ENCODE data around the gene ITPK1.

The ITPK1 gene

DNA sequence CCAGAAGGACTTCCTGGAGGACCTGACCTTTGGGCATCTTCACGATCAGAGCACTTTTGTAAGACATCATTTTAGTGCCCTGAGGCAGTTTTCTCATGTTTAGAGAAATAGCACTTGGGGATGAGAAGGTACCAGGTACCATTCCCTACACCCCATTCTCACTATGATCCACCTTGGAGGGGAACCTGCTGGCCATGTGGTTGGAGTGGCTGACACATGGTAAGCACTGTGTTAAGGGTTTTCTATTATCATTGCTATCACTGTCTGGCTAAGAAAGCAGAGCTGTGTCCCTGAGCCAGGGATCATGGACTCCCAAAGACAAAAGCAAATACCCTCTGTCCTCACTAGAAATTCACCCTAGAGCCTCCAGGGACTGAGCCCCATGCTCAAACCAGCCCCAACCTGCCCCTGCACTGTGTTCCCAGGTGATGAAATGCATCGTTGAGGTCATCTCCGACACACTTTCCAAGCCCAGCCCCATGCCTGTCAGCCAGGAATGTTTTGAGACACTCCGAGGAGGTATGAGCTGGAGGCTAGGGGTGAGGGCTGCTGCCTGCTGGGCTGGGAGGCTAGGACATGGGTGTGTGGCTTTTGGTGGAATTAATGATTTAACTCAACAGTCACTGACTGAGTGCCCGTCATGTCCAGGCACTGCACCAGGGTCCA, 189.4 kb downstream of the ITPK1 start:
- Histone ChIP-seq H3K27me3 (ENCODE audit: control insufficient read depth in 5 of 5, insufficient read depth in 4 of 5, low read length in 5 of 5) (peaks cover 3 to 29% (median 13%) of the 10 kb centered on the region in 5 donors), H3K9ac (ENCODE audit: low read length in 5 of 5) (no peak overlapping the region), H3K36me3 (ENCODE audit: control insufficient read depth in 5 of 5, insufficient read depth in 5 of 5, low read length in 5 of 5) (no peaks in the 10 kb centered on the region), H3K9me3 (ENCODE audit: control insufficient read depth in 5 of 5, low read length in 5 of 5) (no peaks in the 10 kb centered on the region), H3K27ac (ENCODE audit: low read depth, low read length) (no peak overlapping the region), H3K4me1 (ENCODE audit: control insufficient read depth in 5 of 5, insufficient read depth in 5 of 5, low read length in 5 of 5) (peaks cover 0 to 10% (median 0%) of the 10 kb centered on the region in 5 donors), H3K4me3 (ENCODE audit: low read depth in 1 of 5, low read length in 5 of 5) (no peak overlapping the region)

DNA sequence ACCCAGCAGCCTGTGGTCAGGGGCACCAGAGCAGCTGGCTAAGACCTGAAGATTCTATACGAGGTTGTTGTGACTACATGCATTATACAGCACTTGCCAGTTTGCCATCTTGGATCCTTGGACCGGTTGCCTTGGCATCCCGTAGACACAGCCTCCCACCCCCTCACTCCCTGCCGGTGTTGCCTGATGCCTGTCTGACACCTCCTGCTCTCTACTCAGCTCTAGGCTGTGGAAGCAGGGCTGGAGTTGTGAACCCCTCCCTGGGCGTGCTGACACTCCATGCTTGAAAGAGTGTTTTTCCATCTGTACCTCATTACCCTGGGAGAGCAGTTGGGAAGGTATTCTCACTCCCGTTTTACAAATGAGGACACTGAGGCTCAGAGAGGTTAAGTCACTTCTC, 190.3 kb downstream of the ITPK1 start:
- H3K4me1 ChIP-seq (ENCODE audit: control insufficient read depth in 5 of 5, insufficient read depth in 5 of 5, low read length in 5 of 5), result peaks cover 0 to 10% (median 0%) of the 10 kb centered on the region in 5 donors
- H3K4me3 ChIP-seq (ENCODE audit: low read depth in 1 of 5, low read length in 5 of 5), result no peak overlapping the region
- peaks cover 3 to 29% (median 13%) of the 10 kb centered on the region in 5 donors for H3K27me3 ChIP-seq (ENCODE audit: control insufficient read depth in 5 of 5, insufficient read depth in 4 of 5, low read length in 5 of 5)
- no peaks in the 10 kb centered on the region for H3K36me3 ChIP-seq (ENCODE audit: control insufficient read depth in 5 of 5, insufficient read depth in 5 of 5, low read length in 5 of 5)
- H3K9ac ChIP-seq (ENCODE audit: low read length in 5 of 5), result no peak overlapping the region
- H3K9me3 ChIP-seq (ENCODE audit: control insufficient read depth in 5 of 5, low read length in 5 of 5), result no peaks in the 10 kb centered on the region
- H3K27ac ChIP-seq (ENCODE audit: low read depth, low read length), result no peak overlapping the region

DNA sequence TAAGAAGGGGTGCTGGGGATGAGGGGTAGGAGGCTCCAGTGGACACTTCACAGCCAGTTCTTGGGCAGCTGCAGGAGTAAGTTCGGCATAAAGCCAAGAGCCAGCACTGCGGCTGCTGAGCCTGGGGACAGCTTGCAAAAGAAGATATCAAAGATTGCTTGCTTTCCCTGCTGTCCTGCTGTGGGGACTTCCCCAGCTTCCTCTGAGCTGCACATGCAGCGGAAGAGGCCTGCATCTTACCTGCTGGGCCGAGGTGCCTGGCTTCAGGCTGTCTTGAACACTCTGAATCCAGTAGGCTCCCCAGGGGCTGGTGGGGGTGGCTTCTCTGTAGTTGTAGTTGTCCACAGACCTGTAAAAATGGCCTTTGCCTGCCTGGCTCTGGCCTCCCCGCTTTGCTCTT, 191.5 kb downstream of the ITPK1 start:
- H3K9me3 ChIP-seq (ENCODE audit: control insufficient read depth in 5 of 5, low read length in 5 of 5), result peaks cover 0 to 3% (median 0%) of the 10 kb centered on the region in 5 donors
- H3K4me1 ChIP-seq (ENCODE audit: control insufficient read depth in 5 of 5, insufficient read depth in 5 of 5, low read length in 5 of 5), result peaks cover 0 to 10% (median 0%) of the 10 kb centered on the region in 5 donors
- no peak overlapping the region for H3K4me3 ChIP-seq (ENCODE audit: low read depth in 1 of 5, low read length in 5 of 5)
- no peaks in the 10 kb centered on the region for H3K36me3 ChIP-seq (ENCODE audit: control insufficient read depth in 5 of 5, insufficient read depth in 5 of 5, low read length in 5 of 5)
- H3K27ac ChIP-seq (ENCODE audit: low read depth, low read length), result no peak overlapping the region
- H3K27me3 ChIP-seq (ENCODE audit: control insufficient read depth in 5 of 5, insufficient read depth in 4 of 5, low read length in 5 of 5), result peaks cover 4 to 29% (median 13%) of the 10 kb centered on the region in 5 donors
- no peak overlapping the region for H3K9ac ChIP-seq (ENCODE audit: low read length in 5 of 5)

DNA sequence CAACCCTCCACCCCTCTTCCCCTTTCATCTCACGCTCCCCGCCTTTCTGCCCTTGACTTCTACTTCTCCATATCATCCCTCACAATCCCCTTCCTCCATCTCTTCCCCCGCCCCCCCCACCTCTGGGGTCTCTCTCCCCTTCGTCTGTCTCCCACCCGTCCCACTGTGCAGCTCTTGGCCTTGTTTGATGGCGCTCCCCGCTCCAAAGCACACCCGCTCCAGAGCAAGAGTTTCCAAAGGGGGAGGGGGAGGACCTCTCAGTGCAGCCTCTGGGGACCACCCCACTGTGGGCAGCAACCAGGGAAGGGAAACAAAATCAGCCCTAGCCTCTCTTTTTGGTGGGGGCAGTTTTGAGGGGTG, 192.0 kb downstream of the ITPK1 start:
- H3K9ac ChIP-seq (ENCODE audit: low read length in 5 of 5), result no peak overlapping the region
- H3K4me3 ChIP-seq (ENCODE audit: low read depth in 1 of 5, low read length in 5 of 5), result no peak overlapping the region
- H3K4me1 ChIP-seq (ENCODE audit: control insufficient read depth in 5 of 5, insufficient read depth in 5 of 5, low read length in 5 of 5), result peaks cover 0 to 10% (median 0%) of the 10 kb centered on the region in 5 donors
- no peak overlapping the region for H3K27ac ChIP-seq (ENCODE audit: low read depth, low read length)
- H3K27me3 ChIP-seq (ENCODE audit: control insufficient read depth in 5 of 5, insufficient read depth in 4 of 5, low read length in 5 of 5), result peaks cover 5 to 31% (median 13%) of the 10 kb centered on the region in 5 donors
- H3K9me3 ChIP-seq (ENCODE audit: control insufficient read depth in 5 of 5, low read length in 5 of 5), result peaks cover 0 to 3% (median 0%) of the 10 kb centered on the region in 5 donors
- H3K36me3 ChIP-seq (ENCODE audit: control insufficient read depth in 5 of 5, insufficient read depth in 5 of 5, low read length in 5 of 5), result no peaks in the 10 kb centered on the region

DNA sequence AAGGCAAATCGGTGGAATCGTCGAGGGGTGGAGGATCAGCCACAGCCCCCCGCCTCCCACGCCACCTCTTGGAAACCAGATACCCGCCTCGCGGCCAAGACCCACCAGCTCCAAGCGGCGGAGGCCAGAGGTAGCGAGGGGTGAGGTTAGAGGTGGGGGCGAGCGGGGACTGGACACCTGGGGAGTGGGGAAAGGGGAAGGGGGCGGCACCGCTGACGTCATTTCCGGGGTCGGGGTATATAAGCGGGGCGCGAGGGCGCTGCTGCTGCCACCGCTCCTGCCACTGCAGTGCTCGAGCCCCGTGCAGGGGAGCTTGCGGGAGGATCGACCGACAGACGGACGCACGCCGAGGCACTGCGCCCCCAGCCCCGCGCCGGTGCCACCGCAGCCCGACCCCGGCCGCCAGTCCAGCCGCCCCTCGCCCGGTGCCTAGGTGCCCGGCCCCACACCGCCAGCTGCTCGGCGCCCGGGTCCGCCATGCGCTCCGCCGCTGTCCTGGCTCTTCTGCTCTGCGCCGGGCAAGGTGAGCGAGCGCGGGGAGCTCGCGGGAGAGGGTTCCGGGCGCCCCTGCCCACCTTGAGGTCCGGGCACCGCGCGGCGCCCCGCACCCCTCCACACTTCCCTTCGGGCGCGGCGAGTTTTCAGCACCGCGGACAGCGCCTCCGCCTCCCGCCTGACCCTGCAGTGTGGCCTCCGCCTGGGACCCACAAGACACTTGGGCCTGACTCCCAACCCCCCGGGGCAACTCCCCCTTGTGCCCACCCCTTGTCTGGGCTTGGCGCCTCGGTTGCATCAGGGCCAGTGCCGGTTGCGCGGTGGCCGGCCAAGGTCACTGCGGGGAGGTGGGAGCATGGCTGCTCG, 192.6 kb downstream of the ITPK1 start, which contains the start of gene CHGA:
TSS of gene CHGA (plus strand) at position 268 of the 861 bp plus-strand sequence. CDS start at position 478, 210 bp downstream.
- no peak within 1 kb of the TSS for H3K4me3 ChIP-seq (ENCODE audit: low read depth in 1 of 5, low read length in 5 of 5)
- no peak within 1 kb of the TSS for H3K9ac ChIP-seq (ENCODE audit: low read length in 5 of 5)
- H3K9me3 ChIP-seq (ENCODE audit: control insufficient read depth in 5 of 5, low read length in 5 of 5), result peaks cover 0 to 3% (median 0%) of the 10 kb centered on the region in 5 donors
- peaks cover 0 to 9% (median 0%) of the 10 kb centered on the region in 5 donors for H3K4me1 ChIP-seq (ENCODE audit: control insufficient read depth in 5 of 5, insufficient read depth in 5 of 5, low read length in 5 of 5)
- no peaks in the 10 kb centered on the region for H3K36me3 ChIP-seq (ENCODE audit: control insufficient read depth in 5 of 5, insufficient read depth in 5 of 5, low read length in 5 of 5)
- H3K27me3 ChIP-seq (ENCODE audit: control insufficient read depth in 5 of 5, insufficient read depth in 4 of 5, low read length in 5 of 5), result peaks cover 5 to 37% (median 13%) of the 10 kb centered on the region in 5 donors
- no peak within 1 kb of the TSS for H3K27ac ChIP-seq (ENCODE audit: low read depth, low read length)

DNA sequence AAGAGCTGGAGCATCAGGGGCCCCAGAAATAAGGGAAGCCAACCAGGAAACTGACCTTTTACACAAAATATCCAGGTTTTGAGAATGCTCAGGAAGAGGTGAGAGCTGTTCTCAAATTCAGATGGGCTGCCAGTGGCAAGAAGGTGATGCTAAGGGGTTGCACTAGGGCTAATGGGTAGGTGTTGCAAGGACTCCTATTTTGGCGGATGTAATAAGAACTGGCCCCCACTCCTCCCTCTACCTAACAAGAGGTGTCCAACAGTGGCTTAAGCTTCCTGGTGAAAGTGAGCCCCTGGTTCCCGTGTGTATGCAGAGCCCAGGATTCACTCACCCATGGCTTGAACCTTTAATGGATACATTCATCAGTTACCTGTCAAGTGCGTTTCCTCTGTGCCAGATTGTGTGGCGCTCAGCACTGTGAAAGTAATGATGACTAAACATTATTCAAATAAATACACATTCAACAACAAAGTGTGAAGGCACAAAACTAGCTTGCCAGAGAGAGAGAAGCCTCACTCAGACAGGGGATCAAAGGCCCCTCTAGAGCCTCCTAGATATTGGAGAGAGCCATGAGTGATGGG, 193.5 kb downstream of the ITPK1 start:
- Histone ChIP-seq H3K27ac (ENCODE audit: low read depth, low read length) (no peak overlapping the region), H3K9ac (ENCODE audit: low read length in 5 of 5) (no peak overlapping the region), H3K4me3 (ENCODE audit: low read depth in 1 of 5, low read length in 5 of 5) (no peak overlapping the region)

DNA sequence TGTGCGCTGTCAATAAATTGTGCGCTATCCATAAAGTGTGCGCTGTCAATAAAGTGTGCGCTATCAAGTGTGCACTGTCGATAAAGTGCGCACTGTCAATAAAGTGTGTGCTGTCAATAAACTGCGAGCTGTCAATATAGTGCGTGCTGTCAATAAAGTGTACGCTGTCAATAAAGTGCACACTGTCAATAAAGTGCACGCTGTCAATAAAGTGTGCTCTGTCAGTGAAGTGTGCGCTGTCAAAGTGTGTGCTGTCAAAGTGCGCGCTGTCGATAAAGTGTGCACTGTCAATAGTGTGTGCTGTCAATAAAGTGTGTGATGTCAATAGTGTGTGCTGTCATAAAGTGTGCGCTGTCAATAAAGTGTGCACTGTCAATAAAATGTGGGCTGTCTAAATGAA, 195.7 kb downstream of the ITPK1 start:
- Histone ChIP-seq H3K4me1 (ENCODE audit: control insufficient read depth in 5 of 5, insufficient read depth in 5 of 5, low read length in 5 of 5) (no peaks in the 10 kb centered on the region), H3K9ac (ENCODE audit: low read length in 5 of 5) (no peak overlapping the region), H3K27ac (ENCODE audit: low read depth, low read length) (no peak overlapping the region), H3K27me3 (ENCODE audit: control insufficient read depth in 5 of 5, insufficient read depth in 4 of 5, low read length in 5 of 5) (peaks cover 5 to 31% (median 8%) of the 10 kb centered on the region in 5 donors), H3K9me3 (ENCODE audit: control insufficient read depth in 5 of 5, low read length in 5 of 5) (peaks cover 0 to 3% (median 0%) of the 10 kb centered on the region in 5 donors), H3K36me3 (ENCODE audit: control insufficient read depth in 5 of 5, insufficient read depth in 5 of 5, low read length in 5 of 5) (no peaks in the 10 kb centered on the region), H3K4me3 (ENCODE audit: low read depth in 1 of 5, low read length in 5 of 5) (no peak overlapping the region)

More for the DNA sequence above, 193.5 kb downstream of the ITPK1 start:
- H3K9me3 ChIP-seq (ENCODE audit: control insufficient read depth in 5 of 5, low read length in 5 of 5), result peaks cover 0 to 3% (median 0%) of the 10 kb centered on the region in 5 donors
- H3K4me1 ChIP-seq (ENCODE audit: control insufficient read depth in 5 of 5, insufficient read depth in 5 of 5, low read length in 5 of 5), result peaks cover 0 to 4% (median 0%) of the 10 kb centered on the region in 5 donors
- H3K27me3 ChIP-seq (ENCODE audit: control insufficient read depth in 5 of 5, insufficient read depth in 4 of 5, low read length in 5 of 5), result peaks cover 5 to 37% (median 13%) of the 10 kb centered on the region in 5 donors
- H3K36me3 ChIP-seq (ENCODE audit: control insufficient read depth in 5 of 5, insufficient read depth in 5 of 5, low read length in 5 of 5), result no peaks in the 10 kb centered on the region

DNA sequence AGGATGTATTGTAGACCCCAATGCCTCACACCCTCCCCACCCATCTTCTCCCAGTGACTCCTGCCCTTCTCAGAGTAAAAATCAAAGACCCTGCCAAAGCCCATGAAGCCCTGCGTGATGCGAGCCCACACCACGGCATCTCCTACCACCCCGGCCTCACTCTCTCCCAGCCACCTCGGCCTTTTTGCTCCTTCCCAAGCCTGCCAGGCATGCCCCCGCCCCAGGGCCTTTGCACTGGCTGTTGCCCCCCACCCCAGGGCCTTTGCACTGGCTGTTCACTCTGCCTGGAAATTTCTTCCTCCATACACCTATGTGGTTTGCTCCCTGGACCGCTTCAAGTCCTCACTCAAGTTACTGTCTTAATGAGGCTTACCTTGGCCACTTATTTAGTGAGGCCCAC, 197.8 kb downstream of the ITPK1 start:
- H3K36me3 ChIP-seq (ENCODE audit: control insufficient read depth in 5 of 5, insufficient read depth in 5 of 5, low read length in 5 of 5), result no peaks in the 10 kb centered on the region
- no peaks in the 10 kb centered on the region for H3K4me1 ChIP-seq (ENCODE audit: control insufficient read depth in 5 of 5, insufficient read depth in 5 of 5, low read length in 5 of 5)
- peaks cover 0 to 3% (median 0%) of the 10 kb centered on the region in 5 donors for H3K9me3 ChIP-seq (ENCODE audit: control insufficient read depth in 5 of 5, low read length in 5 of 5)
- H3K9ac ChIP-seq (ENCODE audit: low read length in 5 of 5), result no peak overlapping the region
- no peak overlapping the region for H3K27ac ChIP-seq (ENCODE audit: low read depth, low read length)
- H3K27me3 ChIP-seq (ENCODE audit: control insufficient read depth in 5 of 5, insufficient read depth in 4 of 5, low read length in 5 of 5), result peaks cover 5 to 25% (median 8%) of the 10 kb centered on the region in 5 donors
- no peak overlapping the region for H3K4me3 ChIP-seq (ENCODE audit: low read depth in 1 of 5, low read length in 5 of 5)

DNA sequence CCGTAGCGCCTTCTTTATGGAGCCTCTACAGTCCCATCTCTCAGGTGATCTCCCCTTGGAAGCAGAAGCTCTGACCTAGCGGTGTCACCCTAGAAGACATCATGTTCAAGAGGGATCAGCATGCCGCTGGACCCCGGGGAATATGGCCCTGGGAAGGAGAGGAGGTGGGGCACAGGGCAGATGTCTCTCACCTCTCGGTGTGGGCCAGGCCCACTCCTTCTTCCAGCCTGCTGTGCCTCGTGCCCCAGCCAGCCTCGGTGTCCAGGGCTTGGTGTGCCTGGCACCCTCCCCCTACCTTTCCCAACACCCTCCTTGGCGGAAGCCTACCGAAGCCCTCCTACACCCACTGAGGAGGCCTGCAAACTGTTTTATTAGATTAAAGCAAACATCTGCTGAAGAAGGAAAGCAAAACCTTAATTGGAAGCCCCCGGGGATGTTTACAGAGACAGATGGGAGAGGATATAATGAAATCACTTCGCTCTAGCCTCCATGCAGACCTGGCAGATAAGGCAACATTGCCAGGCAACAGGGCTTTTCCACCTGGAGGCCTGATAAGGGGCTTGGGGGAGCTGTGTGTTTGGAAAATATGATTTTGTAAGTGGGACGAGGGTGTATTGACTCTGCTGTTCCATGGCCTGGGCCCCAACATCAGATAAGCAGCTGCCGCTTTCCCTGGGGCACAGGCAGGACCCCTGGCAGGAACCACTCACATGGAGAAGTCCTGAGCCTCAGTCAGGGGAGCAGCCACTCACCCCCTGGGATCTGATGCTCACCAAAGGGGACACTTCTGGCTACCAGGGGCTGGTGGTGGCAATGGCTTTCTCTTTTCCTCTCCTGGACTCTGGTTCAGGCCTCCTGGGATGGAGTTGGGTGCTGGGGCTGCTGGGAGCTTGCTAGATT, 198.4 kb downstream of the ITPK1 start:
- peaks cover 0 to 3% (median 0%) of the 10 kb centered on the region in 5 donors for H3K9me3 ChIP-seq (ENCODE audit: control insufficient read depth in 5 of 5, low read length in 5 of 5)
- H3K27me3 ChIP-seq (ENCODE audit: control insufficient read depth in 5 of 5, insufficient read depth in 4 of 5, low read length in 5 of 5), result peaks cover under 1 to 20% (median 7%) of the 10 kb centered on the region in 5 donors
- no peak overlapping the region for H3K27ac ChIP-seq (ENCODE audit: low read depth, low read length)
- H3K4me1 ChIP-seq (ENCODE audit: control insufficient read depth in 5 of 5, insufficient read depth in 5 of 5, low read length in 5 of 5), result no peaks in the 10 kb centered on the region
- H3K36me3 ChIP-seq (ENCODE audit: control insufficient read depth in 5 of 5, insufficient read depth in 5 of 5, low read length in 5 of 5), result no peaks in the 10 kb centered on the region
- H3K4me3 ChIP-seq (ENCODE audit: low read depth in 1 of 5, low read length in 5 of 5), result no peak overlapping the region
- H3K9ac ChIP-seq (ENCODE audit: low read length in 5 of 5), result no peak overlapping the region

Data from subcutaneous abdominal adipose tissue (tissue), 5 donors.